A549 (cell line): ENCODE results near the gene NOS1. TPM values are rescaled to one million over a fixed set of nuclear protein-coding genes. Genes with fewer than 3 reads are reported as not detected.

Source experiments
- ATAC-seq, 2 experiments: fragments of 200-7000 bp in 1 of 2; fragments of >200 bp in 1 of 2; cut with Nextera tagmentation in 1 of 2; cut with Tn5 transposase in 1 of 2; 3 replicates each; pipeline versions ENCODE4 v1.8.0 to v1.9.1; 2018 to 2020; ENCODE audit warnings: mild to moderate bottlenecking in 1 of 2, moderate library complexity in 1 of 2
- CTCF ChIA-PET: fragments of 300-600 bp; sonication (Branson Sonifier 250); formaldehyde crosslinking; extraction: SDS; loops from one replicate; lab custom pipeline; 2021; ENCODE audit warnings: antibody characterized with exemption, inconsistent platforms; lab: Yijun Ruan, JAX
- POLR2A ChIA-PET: fragments of 350-600 bp; formaldehyde crosslinking; extraction: SDS; loops from one replicate; lab custom pipeline; 2021; ENCODE audit warnings: antibody characterized with exemption, inconsistent platforms; lab: Yijun Ruan, JAX
- DNase-seq, 2 experiments: peaks; one replicate each; pipeline versions ENCODE4 v3.0.0 to v3.0.0-alpha.2; 2011 to 2016; ENCODE audit warnings: low read depth in 1 of 2, low spot score in 1 of 2
- FAIRE-seq: peaks from 2 replicates; lab custom pipeline; 2011; peaks lifted over from hg19 to GRCh38; lab: Jason Lieb, UNC
- H3K27ac ChIP-seq, 2 experiments: fragments of >200 bp; sonication (Bioruptor Twin); formaldehyde crosslinking; 3 replicates each; pipeline ENCODE4 v1.5.1; 2016 to 2017
- H3K4me1 ChIP-seq: fragments of >200 bp; sonication (Bioruptor Twin); formaldehyde crosslinking; 3 replicates; pipeline ENCODE4 v1.6.1; 2016
- H3K4me2 ChIP-seq: fragments of >200 bp; sonication (Bioruptor Twin); formaldehyde crosslinking; 3 replicates; pipeline ENCODE4 v1.6.1; 2016
- H3K4me3 ChIP-seq: fragments of >200 bp; sonication (Bioruptor Twin); formaldehyde crosslinking; 3 replicates; pipeline ENCODE4 v1.5.1; 2016
- H3K9me3 ChIP-seq: fragments of >200 bp; sonication (Bioruptor Twin); formaldehyde crosslinking; 3 replicates; pipeline ENCODE4 v1.6.1; 2016
- BHLHE40 ChIP-seq: IDR thresholded peaks from 2 replicates; pipeline ENCODE4 v1.6.1; 2012; ENCODE audit warnings: low read depth, low read length, inconsistent platforms
- CEBPB ChIP-seq, 2 experiments: fragments of >200 bp in 1 of 2; sonication (Bioruptor Twin) in 1 of 2; formaldehyde crosslinking in 1 of 2; IDR thresholded peaks; 2 replicates each; pipeline ENCODE4 v1.6.1; 2012 to 2016
- CTCF ChIP-seq: fragments of >200 bp; sonication (Bioruptor Twin); formaldehyde crosslinking; IDR thresholded peaks from 3 replicates; pipeline ENCODE4 v1.5.1; 2016
- EHMT2 ChIP-seq: fragments of 200-600 bp; sonication (generic); IDR thresholded peaks from 2 replicates; pipeline ENCODE4 v1.6.1; 2016; ENCODE audit warnings: antibody characterized with exemption, low read depth, mild to moderate bottlenecking, moderate library complexity
- ELK1 ChIP-seq: fragments of 150-350 bp; IDR thresholded peaks from 2 replicates; pipeline ENCODE4 v1.6.1; 2014; ENCODE audit warnings: low read depth, mild to moderate bottlenecking, low read length
- EP300 ChIP-seq, 2 experiments: fragments of >200 bp; sonication (Bioruptor Twin); formaldehyde crosslinking; IDR thresholded peaks; 2 replicates in 1 of 2; 3 replicates in 1 of 2; pipeline ENCODE4 v1.6.1; 2016 to 2017
- HMGXB4 ChIP-seq: fragments of 250-450 bp; sonication (Bioruptor Pico); IDR thresholded peaks from 2 replicates; pipeline ENCODE4 v1.5.0; 2021; ENCODE audit warnings: mild to moderate bottlenecking, moderate library complexity, borderline replicate concordance
- HOXA7 ChIP-seq: fragments of 250-450 bp; sonication (Bioruptor Pico); IDR thresholded peaks from 2 replicates; pipeline ENCODE4 v1.5.0; 2020; ENCODE audit warnings: mild to moderate bottlenecking, moderate library complexity
- HOXB5 ChIP-seq: fragments of 250-450 bp; sonication (Bioruptor Pico); IDR thresholded peaks from 2 replicates; pipeline ENCODE4 v1.5.0; 2020; ENCODE audit warnings: mild to moderate bottlenecking, moderate library complexity
- JUNB ChIP-seq: fragments of >200 bp; sonication (Bioruptor Twin); formaldehyde crosslinking; IDR thresholded peaks from 2 replicates; pipeline ENCODE4 v1.6.1; 2016
- KDM1A ChIP-seq: fragments of 200-600 bp; sonication (generic); IDR thresholded peaks from 2 replicates; pipeline ENCODE4 v1.6.1; 2016; ENCODE audit warnings: low read depth, mild to moderate bottlenecking
- KDM5A ChIP-seq: fragments of 200-600 bp; sonication (generic); IDR thresholded peaks from 2 replicates; pipeline ENCODE4 v1.6.1; 2016; ENCODE audit warnings: antibody characterized with exemption, mild to moderate bottlenecking
- MAFK ChIP-seq: fragments of 450-650 bp; IDR thresholded peaks from 2 replicates; pipeline ENCODE4 v1.6.1; 2014; ENCODE audit not compliant: partially characterized antibody
- MAX ChIP-seq: IDR thresholded peaks from 2 replicates; pipeline ENCODE4 v1.6.1; 2012
- MYC ChIP-seq: IDR thresholded peaks from 2 replicates; pipeline ENCODE4 v1.6.1; 2012; ENCODE audit warnings: mild to moderate bottlenecking, inconsistent platforms, low read length, improper control_type of control experiment, borderline replicate concordance
- NPAS2 ChIP-seq: fragments of 250-450 bp; sonication (Bioruptor Pico); IDR thresholded peaks from 2 replicates; pipeline ENCODE4 v1.8.0; 2022; ENCODE audit warnings: mild to moderate bottlenecking, moderate library complexity, borderline replicate concordance
- PBX3 ChIP-seq: IDR thresholded peaks from 2 replicates; pipeline ENCODE4 v1.6.1; 2012
- RNF2 ChIP-seq: fragments of 200-600 bp; sonication (generic); IDR thresholded peaks from 2 replicates; pipeline ENCODE4 v1.6.1; 2016; ENCODE audit warnings: low read depth, mild to moderate bottlenecking, antibody characterized with exemption, moderate library complexity, borderline replicate concordance
- SMC3 ChIP-seq: fragments of >200 bp; sonication (Bioruptor Twin); formaldehyde crosslinking; IDR thresholded peaks from 3 replicates; pipeline ENCODE4 v1.6.1; 2018; ENCODE audit warnings: inconsistent platforms
- TFCP2L1 ChIP-seq: fragments of 250-450 bp; sonication (Bioruptor Pico); IDR thresholded peaks from 2 replicates; pipeline ENCODE4 v1.5.0; 2021; ENCODE audit warnings: mild to moderate bottlenecking
- TP53 ChIP-seq: fragments of 250-450 bp; sonication (Bioruptor Pico); IDR thresholded peaks from 2 replicates; pipeline ENCODE4 v1.5.0; 2021; ENCODE audit warnings: mild to moderate bottlenecking, moderate library complexity
- ZC3H11A ChIP-seq: fragments of 450-650 bp; IDR thresholded peaks from 2 replicates; pipeline ENCODE4 v1.6.1; 2014; ENCODE audit warnings: antibody characterized with exemption, mild to moderate bottlenecking
- ZFP36 ChIP-seq: fragments of 450-650 bp; IDR thresholded peaks from 2 replicates; pipeline ENCODE4 v1.6.1; 2014; ENCODE audit warnings: borderline replicate concordance; ENCODE audit not compliant: partially characterized antibody
- ZNF302 ChIP-seq: fragments of 250-450 bp; sonication (Bioruptor Pico); IDR thresholded peaks from 2 replicates; pipeline ENCODE4 v1.9.0; 2021; ENCODE audit warnings: inconsistent platforms, mild to moderate bottlenecking, moderate library complexity
- ZSCAN20 ChIP-seq: fragments of 250-450 bp; sonication (Bioruptor Pico); IDR thresholded peaks from 2 replicates; pipeline ENCODE4 v1.8.0; 2022; ENCODE audit warnings: mild to moderate bottlenecking, moderate library complexity
- WGBS: methylation state at CpG from one replicate; pipeline ENCODE4 v1.1.6; 2017; ENCODE audit errors: missing lambda C conversion rate; 5-methylcytosine and 5-hydroxymethylcytosine counted together
- polyA plus RNA-seq, 4 experiments: library from polyadenylated mRNA; depleted of rRNA in 3 of 4; stranded (reverse); fragments of >200 nt; fragmentation: RNase III in 1 of 4; extraction: RNeasy Plus Mini Kit Qiagen cat#74134 plus additional on column Dnase treatment in 1 of 4; gene quantifications; 2 replicates in 3 of 4; 3 replicates in 1 of 4; pipeline ENCODE4 v1.2.3, GENCODE V29; 2011 to 2017

Gene NOS1
- polyA plus RNA-seq, 2 of the 4 experiments (the other 2 are of a cell fraction): 0.10 to 0.39 TPM

GRCh38 chr12:117168976-117169375 is 192.4 kb downstream of the NOS1 start:
- no peak for TF ChIP-seq MAX
- no peak for TF ChIP-seq CEBPB (IDR thresholded peaks at IDR 0.05)
- TF ChIP-seq MYC: no peak
- no peak for TF ChIP-seq TP53 (CRISPR knock-in tag)
- no peak for TF ChIP-seq HMGXB4 (CRISPR knock-in tag)
- no peak for TF ChIP-seq ZNF302
- no peak for TF ChIP-seq CTCF
- no peak for TF ChIP-seq NPAS2 (CRISPR knock-in tag)
- no peak for TF ChIP-seq KDM1A
- no peak for TF ChIP-seq PBX3
- no peak for TF ChIP-seq EP300 (IDR thresholded peaks at IDR 0.05)
- FAIRE-seq: no peak
- WGBS: 60% methylated on average over 3 of the region's 3 CpGs
- Histone ChIP-seq H3K27ac (no peak overlapping the region), H3K4me1 (peaks cover 9% of the 10 kb centered on the region), H3K4me2 (no peak overlapping the region), H3K9me3 (no peaks in the 10 kb centered on the region), H3K4me3 (no peak overlapping the region)
- ChIA-PET POLR2A (no interaction called here), CTCF (interaction anchor here (1.3 to 3.1 kb wide), 3 partner anchors 10 to 18 kb away, joined by 4 to 20 read pairs (median 5); no protein-coding TSS in a partner anchor)
- DNase-seq: no peak
- ATAC-seq: no peak

GRCh38 chr12:117167769-117168168 is 193.7 kb downstream of the NOS1 start:
- H3K4me3 ChIP-seq: no peak overlapping the region
- WGBS: 95% methylated on average over 4 of the region's 4 CpGs
- FAIRE-seq: no peak
- H3K4me2 ChIP-seq: no peak overlapping the region
- no peak for ATAC-seq
- no peaks in the 10 kb centered on the region for H3K9me3 ChIP-seq
- TF ChIP-seq KDM5A (no peak), ZC3H11A (no peak), TP53 (CRISPR knock-in tag) (no peak), HOXB5 (CRISPR knock-in tag) (no peak), SMC3 (no peak), ZSCAN20 (CRISPR knock-in tag) (no peak), ZFP36 (no peak), EP300 (IDR thresholded peaks at IDR 0.05) (no peak), TFCP2L1 (no peak), HOXA7 (CRISPR knock-in tag) (no peak), RNF2 (no peak), MAFK (no peak), JUNB (no peak), ELK1 (no peak), EHMT2 (no peak), BHLHE40 (no peak)
- H3K27ac ChIP-seq: no peak overlapping the region
- ChIA-PET POLR2A (no interaction called here), CTCF (interaction anchor here (1.3 to 3.1 kb wide), 2 partner anchors 13 to 17 kb away, joined by 4 to 20 read pairs; no protein-coding TSS in a partner anchor)
- DNase-seq: no peak
- peaks cover 9% of the 10 kb centered on the region for H3K4me1 ChIP-seq
